Measurements from ENCODE around the gene LGALS9. TPM values are rescaled to one million over a fixed set of nuclear protein-coding genes. Genes with fewer than 3 reads are reported as not detected.

The LGALS9 gene
- polyA plus RNA-seq, 1 experiment = 2.4 TPM

DNA sequence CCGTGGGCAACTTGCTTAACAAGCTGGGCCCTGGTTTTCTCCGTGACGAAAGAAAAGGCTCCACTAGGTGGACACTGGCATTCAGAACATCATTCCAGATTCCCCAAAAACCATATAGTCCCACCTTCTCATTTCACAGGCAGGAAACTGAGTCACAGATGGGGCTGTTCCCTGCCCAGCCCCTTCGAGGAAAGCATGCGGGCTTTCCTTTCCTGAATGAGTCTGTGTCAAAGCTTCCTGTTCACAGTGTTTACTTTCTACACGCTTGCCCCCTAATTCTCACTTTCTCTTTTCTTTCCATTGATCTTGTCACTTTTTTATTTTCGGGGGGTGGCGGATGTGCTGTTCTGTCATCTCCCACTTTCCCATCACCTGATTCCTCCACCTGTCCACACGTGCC lies 10.3 kb upstream of the LGALS9 start:
- Histone ChIP-seq H3K36me3 (ENCODE audit: control insufficient read depth, insufficient read depth, low read length) (peaks cover 16% of the 10 kb centered on the region), H3K27me3 (ENCODE audit: control insufficient read depth, insufficient read depth, low read length) (no peaks in the 10 kb centered on the region), H3K4me3 (ENCODE audit: low read depth, low read length) (no peak overlapping the region)
- TF ChIP-seq, protein P1, sequence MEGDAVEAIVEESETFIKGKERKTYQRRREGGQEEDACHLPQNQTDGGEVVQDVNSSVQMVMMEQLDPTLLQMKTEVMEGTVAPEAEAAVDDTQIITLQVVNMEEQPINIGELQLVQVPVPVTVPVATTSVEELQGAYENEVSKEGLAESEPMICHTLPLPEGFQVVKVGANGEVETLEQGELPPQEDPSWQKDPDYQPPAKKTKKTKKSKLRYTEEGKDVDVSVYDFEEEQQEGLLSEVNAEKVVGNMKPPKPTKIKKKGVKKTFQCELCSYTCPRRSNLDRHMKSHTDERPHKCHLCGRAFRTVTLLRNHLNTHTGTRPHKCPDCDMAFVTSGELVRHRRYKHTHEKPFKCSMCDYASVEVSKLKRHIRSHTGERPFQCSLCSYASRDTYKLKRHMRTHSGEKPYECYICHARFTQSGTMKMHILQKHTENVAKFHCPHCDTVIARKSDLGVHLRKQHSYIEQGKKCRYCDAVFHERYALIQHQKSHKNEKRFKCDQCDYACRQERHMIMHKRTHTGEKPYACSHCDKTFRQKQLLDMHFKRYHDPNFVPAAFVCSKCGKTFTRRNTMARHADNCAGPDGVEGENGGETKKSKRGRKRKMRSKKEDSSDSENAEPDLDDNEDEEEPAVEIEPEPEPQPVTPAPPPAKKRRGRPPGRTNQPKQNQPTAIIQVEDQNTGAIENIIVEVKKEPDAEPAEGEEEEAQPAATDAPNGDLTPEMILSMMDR (IDR thresholded peaks at IDR 0.05; ENCODE audit: insufficient read depth, low read depth, low read length) = no peak
- DNase-seq (ENCODE audit: low read depth) = no peak
- ChIA-PET POLR2A (no interaction called here), CTCF (interaction anchor here (0.9 to 2.8 kb wide), 5 partner anchors 11 to 136 kb away, joined by 3 to 11 read pairs (median 4); no protein-coding TSS in a partner anchor)

DNA sequence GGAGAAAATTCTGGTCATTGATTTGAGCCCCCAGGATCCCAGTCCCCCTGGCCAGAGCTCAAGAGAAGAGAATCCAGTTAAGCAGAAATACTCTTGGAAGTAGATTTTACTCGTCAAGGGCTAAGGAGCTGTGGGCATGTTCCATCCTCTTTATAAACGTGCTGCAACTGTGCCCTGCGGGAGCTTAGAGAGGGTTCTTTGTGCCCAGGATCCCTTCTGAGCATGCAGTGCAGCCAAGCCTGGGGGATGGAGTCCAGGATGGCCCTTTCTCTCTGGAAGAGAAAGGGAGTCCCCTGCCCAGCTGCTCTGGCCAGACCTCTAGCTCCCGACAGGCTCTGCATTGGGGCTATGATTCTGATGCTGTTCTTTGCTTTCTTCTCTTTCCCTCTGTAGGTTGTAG lies 9.5 kb upstream of the LGALS9 start:
- no peak for DNase-seq (ENCODE audit: low read depth)
- ChIA-PET POLR2A (no interaction called here), CTCF (interaction anchor here (0.6 to 2.8 kb wide), 7 partner anchors 11 to 166 kb away, joined by 3 to 11 read pairs (median 4); partner anchors contain the start of gene KSR1)
- TF ChIP-seq, protein P1 (IDR thresholded peaks at IDR 0.05; ENCODE audit: insufficient read depth, low read depth, low read length) = no peak
- H3K27me3 ChIP-seq (ENCODE audit: control insufficient read depth, insufficient read depth, low read length) = no peaks in the 10 kb centered on the region
- peaks cover 15% of the 10 kb centered on the region for H3K36me3 ChIP-seq (ENCODE audit: control insufficient read depth, insufficient read depth, low read length)
- H3K4me3 ChIP-seq (ENCODE audit: low read depth, low read length) = no peak overlapping the region

DNA sequence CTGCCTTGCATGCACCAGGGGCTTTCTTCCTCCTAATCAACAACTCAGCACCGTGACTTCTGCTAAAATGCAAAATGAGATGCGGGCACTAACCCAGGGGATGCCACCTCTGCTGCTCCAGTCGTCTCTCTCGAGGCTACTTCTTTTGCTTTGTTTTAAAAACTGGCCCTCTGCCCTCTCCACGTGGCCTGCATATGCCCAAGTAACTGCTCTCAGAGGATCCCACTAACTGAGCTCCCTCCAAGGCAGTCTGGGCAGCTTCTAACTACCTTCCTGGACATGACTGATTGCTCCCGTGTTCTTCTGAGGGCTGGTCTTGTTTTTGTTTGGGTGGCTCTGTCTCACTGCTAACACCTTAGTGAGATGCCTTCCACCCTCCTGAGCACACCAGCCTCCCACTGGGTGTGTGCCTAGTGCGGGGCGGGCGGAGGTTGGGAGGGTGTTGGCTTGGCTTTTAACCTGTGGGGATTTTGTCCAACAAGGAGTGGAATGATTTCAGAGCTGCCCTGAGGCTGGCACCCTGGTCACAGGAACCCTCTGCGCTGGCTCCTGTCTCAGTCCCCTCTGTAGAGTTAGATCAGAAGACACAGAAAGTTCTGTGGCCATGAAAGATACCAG lies 8.9 kb upstream of the LGALS9 start:
- Histone ChIP-seq H3K27me3 (ENCODE audit: control insufficient read depth, insufficient read depth, low read length) (no peaks in the 10 kb centered on the region), H3K4me3 (ENCODE audit: low read depth, low read length) (no peak overlapping the region), H3K36me3 (ENCODE audit: control insufficient read depth, insufficient read depth, low read length) (peaks cover 13% of the 10 kb centered on the region; the same call in 1 of the 2 replicates)
- TF ChIP-seq, protein P1 (IDR thresholded peaks at IDR 0.05; ENCODE audit: insufficient read depth, low read depth, low read length) = no peak
- CTCF ChIA-PET = interaction anchor here (0.6 to 2.8 kb wide), 9 partner anchors 10 to 380 kb away, joined by 3 to 13 read pairs (median 4); partner anchors contain the start of gene KSR1
- POLR2A ChIA-PET = no interaction called here
- no peak for DNase-seq (ENCODE audit: low read depth)

DNA sequence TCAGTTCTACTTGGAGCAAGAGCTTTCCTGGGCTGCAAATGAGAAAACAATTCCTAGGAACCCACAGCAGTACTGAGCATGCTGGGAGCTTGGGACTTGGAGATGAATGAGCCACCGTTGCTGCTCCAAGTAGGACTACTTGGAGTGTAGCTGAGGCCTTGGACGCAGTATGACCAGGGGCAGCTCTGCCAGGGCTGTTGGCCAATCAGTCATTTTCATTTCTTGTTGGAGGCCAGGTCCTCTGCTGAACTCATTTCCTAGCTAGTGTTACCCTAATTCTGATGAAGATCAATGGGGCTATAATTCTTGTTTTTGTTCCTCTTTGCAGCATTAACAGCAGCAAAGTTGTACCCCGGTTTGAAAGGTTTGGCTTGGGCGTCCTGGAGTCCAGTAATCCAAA lies 8.0 kb upstream of the LGALS9 start:
- no peak for DNase-seq (ENCODE audit: low read depth)
- TF ChIP-seq, protein P1 (IDR thresholded peaks at IDR 0.05; ENCODE audit: insufficient read depth, low read depth, low read length) = no peak
- Histone ChIP-seq H3K4me3 (ENCODE audit: low read depth, low read length) (no peak overlapping the region), H3K27me3 (ENCODE audit: control insufficient read depth, insufficient read depth, low read length) (no peaks in the 10 kb centered on the region), H3K36me3 (ENCODE audit: control insufficient read depth, insufficient read depth, low read length) (peaks cover 11% of the 10 kb centered on the region; the same call in 1 of the 2 replicates)
- ChIA-PET POLR2A (no interaction called here), CTCF (interaction anchor here (0.6 to 2.8 kb wide), 7 partner anchors 13 to 432 kb away, joined by 3 to 13 read pairs (median 4); no protein-coding TSS in a partner anchor)

DNA sequence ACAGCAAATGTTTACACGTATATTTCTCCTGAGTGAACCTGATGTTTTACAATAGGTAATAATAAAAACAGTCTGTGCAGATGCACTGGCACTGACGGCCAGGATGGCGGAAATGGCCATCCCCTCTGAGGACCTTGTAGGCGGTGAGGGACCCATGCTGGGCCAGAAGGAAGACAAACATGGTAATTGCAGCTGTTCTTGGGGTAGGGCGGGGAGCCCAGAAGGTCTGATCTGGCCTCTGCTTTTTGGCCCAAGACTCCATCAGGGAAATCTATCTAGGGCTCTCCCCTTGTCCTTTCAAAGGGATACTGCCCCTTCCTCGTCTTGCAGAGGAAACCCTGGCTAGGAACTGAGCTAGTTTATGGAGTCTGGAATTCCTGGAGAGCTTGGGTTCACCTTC lies 7.4 kb upstream of the LGALS9 start:
- H3K4me3 ChIP-seq (ENCODE audit: low read depth, low read length) = no peak overlapping the region
- H3K27me3 ChIP-seq (ENCODE audit: control insufficient read depth, insufficient read depth, low read length) = no peaks in the 10 kb centered on the region
- DNase-seq (ENCODE audit: low read depth) = no peak
- TF ChIP-seq, protein P1 (IDR thresholded peaks at IDR 0.05; ENCODE audit: insufficient read depth, low read depth, low read length) = no peak
- H3K36me3 ChIP-seq (ENCODE audit: control insufficient read depth, insufficient read depth, low read length) = peaks cover 9% of the 10 kb centered on the region; the same call in 1 of the 2 replicates
- POLR2A ChIA-PET = no interaction called here
- CTCF ChIA-PET = interaction anchor here (0.6 to 2.8 kb wide), 6 partner anchors 13 to 432 kb away, joined by 3 to 13 read pairs (median 4); no protein-coding TSS in a partner anchor
